Activated effector memory CD4-positive, alpha-beta T cell treated with anti-CD3 and anti-CD28 coated beads, Interleukin-2, amount 50 U/mL, for 16 hours (primary cell): Measurements from ENCODE around the gene C11orf91.
A peak's percentile ranks its signal among the peaks of the same experiment; 100 is the strongest.
"Not testable (repeated sequence)": the region's sequence is repeated elsewhere in the genome, so short reads cannot be mapped to it uniquely, and the experiment has no call there.

Source experiments
- DNase-seq: peaks from one replicate; pipeline ENCODE4 v3.0.0-alpha.2; 2020

C11orf91 gene, protein sequence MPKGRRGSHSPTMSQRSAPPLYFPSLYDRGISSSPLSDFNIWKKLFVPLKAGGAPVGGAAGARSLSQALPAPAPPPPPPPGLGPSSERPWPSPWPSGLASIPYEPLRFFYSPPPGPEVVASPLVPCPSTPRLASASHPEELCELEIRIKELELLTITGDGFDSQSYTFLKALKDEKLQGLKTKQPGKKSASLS

DNA sequence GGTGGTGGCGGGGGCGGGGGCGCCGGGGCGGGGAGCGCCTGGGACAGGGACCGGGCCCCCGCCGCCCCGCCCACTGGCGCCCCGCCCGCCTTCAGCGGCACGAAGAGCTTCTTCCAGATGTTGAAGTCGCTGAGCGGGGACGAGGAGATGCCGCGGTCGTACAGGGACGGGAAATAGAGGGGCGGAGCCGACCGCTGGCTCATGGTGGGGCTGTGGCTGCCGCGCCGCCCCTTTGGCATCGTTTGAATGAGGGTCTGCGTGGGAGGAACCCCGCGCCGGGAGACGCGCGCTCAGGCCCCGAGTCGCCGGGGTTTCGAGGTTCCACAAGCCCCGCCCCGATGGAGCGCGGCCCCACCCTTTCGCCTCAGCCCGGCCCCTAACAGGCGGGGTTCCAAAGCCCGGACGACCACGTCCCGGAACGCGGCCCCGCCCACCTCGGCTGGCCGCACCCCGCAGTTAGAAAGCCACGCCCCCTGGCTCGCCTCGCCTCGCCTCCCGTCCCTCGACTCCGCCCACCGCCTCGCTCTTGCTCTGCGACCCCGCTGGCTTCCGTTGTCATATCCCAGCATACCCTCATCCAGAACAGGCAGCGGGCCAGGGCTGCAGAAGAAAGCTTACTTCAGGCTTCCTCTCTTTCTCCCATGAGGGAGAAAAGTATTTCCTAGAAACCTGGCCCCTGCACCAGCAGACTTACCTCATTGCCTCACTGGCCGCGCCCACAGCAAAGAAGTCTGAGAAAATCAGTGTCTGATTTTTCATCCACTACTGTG lies at the start of gene C11orf91:
Gene C11orf91 (minus strand): TSS at position 325 of the 770 bp plus-strand sequence. CDS start 86 bp downstream, at position 239.
- DNase-seq: peak; percentile 97

DNA sequence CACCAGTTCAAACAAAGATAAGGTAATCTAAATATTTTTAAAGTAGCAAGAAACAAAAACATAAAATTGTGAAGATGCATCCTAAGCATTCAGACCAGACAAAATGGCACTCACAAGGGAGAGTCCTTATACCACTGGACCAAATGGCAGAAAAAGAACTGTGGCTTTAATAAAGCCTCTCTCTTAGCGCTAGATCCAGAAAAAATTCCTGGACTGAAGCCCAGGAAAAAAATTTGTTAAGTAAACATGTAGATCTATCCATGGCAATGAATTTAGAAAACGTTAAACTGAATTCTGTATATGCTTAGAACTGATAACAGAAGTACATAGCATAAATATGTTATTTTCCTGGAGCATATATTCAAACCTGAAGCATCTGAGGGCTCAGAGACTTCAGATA lies 47.4 kb upstream of the C11orf91 start:
- no peak for DNase-seq

DNA sequence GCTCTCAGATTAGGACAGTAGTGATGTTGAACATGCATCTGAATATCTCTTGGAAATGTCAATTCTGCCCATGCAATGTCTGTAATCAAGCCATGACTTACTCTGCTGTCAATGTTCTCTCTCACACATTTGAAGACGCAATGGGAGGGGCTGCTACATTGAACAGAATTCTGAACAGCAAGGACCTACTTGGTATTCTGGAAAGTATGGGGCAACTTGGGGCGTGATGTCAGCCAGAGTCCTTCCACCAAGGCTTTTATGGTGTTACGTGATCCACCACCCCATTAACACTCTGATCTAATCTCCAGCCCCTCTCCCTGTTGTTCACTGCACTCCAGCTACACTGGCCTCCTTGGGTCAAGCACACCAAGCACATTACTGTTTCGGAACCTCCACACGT lies 42.7 kb upstream of the C11orf91 start:
- no peak for DNase-seq

DNA sequence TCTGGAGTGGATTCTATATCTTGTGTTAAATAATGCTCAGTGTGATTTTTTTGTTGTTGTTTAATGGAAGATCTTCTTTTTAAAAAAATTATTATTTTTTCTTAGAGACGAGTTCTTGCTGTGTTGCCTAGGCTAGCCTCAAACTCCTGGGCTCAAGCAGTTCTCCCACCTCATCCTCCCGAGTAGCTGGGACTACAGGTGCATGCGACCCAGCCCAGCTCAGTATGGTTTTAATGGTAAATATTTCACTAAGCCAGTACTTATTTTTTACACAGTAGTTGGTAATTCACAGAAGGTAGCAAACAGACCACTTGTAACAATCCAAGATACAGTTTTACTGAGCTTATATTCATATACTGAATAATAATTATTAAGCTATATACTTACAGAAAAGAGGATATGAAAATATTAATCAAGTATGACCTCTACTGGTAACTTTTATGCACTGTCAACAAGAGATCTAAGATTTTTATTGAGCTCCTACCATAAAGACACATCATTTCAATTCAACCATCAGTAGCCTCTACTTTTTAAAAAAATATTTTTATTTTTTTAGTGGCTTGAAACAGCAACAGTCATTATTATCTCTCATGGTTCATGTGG lies 41.7 kb upstream of the C11orf91 start:
- no peak for DNase-seq

DNA sequence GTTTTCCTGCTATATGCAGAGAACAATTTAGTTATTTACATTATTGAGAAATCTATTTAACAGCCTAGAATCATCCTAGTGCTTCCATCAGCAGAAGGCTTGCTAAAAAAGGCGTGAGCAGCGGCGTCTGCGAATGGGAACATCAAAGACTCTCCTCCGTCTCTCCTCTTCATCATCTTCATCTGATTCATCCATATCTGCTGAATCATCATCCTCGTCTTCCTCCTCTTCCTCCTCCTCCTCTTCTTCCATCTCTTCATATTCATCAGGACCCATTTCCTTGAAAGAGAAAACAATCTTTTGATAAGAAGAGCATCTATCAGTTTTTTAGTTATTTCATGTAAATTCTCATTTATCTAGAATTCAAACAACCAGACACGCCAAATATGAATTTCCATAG lies 41.2 kb upstream of the C11orf91 start:
- no peak for DNase-seq

DNA sequence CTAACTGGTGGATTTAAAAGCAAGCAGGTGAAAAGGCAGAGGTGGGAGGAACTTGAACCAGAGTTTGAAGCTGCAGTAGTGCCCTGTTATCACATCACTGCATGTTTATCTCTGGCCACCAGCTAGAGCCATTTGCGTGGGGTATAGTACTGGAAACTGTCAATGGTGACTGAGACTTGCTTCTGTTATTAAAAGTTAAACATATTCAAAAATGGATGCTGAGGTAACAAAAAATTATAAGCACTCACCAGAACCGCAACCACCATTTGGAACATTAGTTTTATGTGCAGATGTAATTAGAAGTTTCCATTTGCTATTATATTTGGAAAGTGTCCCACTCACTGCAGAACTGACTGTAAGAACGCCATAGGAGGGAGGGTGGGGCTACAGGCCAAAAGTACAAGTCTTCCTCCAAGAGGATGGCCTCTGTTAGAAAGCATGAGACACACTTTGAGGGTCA lies 36.8 kb upstream of the C11orf91 start:
- no peak for DNase-seq

DNA sequence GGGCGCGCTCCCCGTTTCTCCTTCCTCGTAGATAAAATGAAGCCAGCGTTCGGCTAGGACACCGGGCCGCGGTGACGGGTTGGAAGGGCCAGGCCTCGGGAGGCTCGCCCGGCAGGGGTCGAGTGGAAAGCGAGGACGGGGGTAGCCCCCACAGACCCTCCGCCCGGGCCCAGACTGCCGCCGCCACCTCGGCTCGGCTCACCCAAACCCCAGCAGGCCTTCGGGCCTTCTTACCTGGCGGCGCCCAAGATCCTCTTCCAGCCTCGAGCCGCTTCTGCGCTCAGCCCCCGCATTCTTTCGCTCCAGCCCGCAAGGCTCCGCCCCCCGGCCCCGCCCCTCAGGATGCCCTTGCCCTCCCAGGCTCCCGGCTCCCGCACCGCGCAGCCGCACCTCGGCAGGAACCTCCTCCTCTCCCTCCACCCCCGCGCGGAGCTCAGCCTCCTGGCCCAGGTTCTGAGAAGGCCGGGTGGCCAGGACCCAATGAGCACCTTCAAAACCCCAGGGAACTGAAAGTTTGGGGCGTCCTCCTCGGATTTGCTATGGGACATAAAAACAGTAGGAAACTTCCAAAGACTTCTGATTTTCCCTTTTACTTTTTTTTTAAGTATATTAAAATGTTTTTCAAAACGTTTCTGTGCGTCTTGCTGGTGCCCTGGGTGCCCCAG lies 35.7 kb upstream of the C11orf91 start, which contains the start of gene CD59:
Gene CD59 (minus strand): TSS at position 276 of the 665 bp plus-strand sequence. CDS start 13,978 bp downstream, outside the sequence.
- peak; percentile 96 for DNase-seq

DNA sequence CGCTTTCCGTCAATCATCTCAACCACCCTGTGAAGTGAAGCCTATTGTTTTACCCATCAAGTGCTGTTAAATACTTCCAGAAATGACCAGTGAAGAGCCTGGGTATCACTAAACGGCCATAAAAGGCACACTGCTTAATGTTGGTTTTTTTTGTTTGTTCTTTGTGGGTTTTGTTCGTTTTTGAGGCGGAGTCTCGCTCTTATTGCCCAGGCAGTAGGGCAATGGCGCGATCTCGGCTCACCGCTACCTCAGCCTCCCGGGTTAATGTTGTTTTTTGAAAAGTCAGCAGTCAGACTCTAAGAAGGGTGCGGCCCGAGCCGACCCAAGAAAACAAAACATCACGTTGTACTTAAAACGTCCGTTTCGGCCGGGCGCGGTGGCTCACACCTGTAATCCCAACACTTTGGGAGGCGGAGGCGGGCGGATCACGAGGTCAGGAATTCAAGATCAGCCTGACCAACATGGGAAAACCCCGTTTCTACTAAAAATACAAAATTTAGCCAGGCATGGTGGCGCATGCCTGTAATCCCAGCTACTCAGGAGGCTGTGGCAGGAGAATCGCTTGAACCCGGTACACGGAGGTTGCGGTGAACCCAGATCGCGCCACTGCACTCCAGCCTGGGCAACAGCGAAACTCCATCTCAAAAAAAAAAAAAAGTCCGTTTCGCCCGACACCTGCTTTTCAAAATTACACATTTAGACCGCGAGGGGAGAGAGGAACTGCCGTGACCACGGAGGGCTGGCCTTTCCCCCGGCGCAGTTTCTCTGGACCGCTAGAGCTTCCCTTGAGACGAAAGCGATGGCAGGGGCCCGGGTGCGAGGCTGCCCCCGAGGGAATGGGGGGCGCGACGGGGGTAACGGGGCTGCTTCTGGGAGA lies 34.9 kb upstream of the C11orf91 start:
- peak; percentile 81 for DNase-seq

DNA sequence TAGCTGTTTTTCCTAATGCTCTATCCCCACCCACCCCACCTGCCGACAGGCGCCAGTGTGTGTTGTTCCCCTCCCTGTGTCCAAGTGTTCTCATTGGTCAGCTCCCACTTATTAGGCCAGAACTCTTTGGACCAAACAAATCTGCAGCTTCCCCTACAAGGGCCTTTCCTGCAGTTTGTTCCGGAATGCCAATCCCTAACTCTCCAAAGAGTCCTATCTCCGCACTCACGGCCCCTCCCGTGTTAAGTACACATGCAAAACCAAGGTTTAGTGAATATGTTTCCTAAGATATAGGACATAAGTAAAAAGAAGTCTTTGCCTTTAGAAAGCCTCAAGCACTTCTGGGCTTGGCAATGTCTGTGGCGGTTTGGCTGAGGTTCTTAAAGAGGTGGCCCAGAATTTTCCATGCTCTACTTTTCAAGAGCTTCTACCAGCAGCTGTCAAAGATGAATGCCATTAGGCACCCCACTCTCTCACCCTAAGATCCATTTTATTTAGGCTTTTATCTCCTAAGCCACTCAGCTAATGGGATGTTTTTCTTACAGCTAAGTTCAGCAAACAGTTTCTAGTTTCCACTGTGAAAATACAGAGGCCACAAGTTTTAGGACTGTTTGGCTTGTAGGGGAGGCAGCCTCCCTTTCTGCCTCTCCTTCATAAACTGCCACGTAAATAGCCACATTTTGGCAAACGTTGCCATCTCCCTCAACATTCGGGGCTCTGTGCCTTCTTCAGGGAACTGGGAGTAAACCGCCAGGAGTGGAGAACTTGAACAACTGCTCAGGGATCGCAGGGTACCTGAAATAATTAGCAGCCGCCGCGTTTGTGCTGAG lies 34.0 kb upstream of the C11orf91 start:
- DNase-seq: no peak

DNA sequence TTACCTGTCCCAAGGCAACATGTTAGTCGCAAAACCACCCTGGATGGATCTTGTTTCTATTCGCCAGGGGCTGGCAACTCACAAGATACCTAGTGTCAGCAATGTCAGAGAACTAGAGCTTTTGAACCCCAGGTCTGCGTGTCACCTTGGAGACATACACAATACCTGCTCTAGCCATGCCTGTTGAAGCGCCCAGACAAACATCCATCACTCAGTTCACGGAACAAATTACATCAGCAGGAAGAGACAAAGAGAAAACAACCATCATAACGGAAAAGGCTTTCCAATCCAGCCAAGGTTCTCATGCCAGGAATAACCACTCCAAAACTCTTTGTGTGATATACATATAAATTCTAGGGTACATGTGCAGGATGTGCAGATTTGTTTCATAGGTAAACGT lies 33.4 kb upstream of the C11orf91 start:
- no peak for DNase-seq

DNA sequence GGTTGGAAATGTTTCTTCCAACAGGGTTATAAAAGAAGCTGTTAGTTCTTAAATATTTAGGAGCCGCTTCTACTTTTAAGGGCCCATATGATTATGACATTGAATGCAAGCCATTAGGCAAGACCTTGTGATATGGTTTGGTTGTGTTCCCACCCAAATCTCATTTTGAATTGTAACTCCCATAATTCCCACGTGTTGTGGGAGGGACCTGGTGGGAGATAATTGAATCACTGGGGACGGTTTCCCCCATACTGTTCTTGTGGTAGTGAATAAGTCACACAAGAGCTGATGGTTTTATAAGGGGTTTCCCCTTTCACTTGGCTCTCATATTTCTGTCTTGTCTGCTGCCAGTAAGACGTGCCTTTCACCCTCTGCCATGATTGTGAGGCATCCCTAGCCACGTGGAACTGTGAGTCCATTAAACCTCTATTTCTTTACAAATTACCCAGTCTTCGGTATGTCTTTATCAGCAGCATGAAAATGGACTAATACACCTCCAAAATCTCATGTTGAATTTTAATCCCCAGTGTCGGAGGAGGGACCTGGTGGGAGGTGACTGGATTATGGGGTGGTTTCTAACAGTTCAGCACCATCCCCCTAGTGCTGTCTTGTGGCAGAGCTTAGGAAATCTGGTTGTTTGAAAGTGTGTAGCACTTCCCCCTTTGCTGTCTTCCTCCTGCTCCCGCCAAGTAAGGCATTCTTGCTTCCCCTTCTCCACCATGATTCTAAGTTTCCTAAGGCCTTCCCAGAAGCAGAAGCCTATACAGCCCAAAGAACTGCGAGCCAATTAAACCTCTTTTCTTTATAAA lies 31.3 kb upstream of the C11orf91 start:
- peak; percentile 68 for DNase-seq

DNA sequence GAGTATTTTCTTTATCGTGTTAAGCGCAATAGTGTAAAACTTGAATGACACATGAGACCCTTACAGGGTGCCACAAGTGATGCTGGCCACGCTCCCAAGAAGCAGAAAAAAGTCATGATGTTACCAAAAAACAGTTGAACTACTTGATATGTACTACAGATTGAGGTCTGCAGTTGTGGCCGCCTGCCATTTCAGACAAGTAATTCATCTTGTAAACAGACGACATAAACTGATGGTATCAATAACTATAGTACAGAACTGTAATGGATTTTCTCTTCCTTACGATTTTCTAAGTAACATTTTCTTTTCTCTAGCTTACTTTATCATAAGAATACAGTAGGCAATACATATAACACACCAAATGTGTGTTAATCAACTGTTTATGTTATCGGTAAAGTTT lies 30.1 kb upstream of the C11orf91 start:
- DNase-seq: no peak

DNA sequence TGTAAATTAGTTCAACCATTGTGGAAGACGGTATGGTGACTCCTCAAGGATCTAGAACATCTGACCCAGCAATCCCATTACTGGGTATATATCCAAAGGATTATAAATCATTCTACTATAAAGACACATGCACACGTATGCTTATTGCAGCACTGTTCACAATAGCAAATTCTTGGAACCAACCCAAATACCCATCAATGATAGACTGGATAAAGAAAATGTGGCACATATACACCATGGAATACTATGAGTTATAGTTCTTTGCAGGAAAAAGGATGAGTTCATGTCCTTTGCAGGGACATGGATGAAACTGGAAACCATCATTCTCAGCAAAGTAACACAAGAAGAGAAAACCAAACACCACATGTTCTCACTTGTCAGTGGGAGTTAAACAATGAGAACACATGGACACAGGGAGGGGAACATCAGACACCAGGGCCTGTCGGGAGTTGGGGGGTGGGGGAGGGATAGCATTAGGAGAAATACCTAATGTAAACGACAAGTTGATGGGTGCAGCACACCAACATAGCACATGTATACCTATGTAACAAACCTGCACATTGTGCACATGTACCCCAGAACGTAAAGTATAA lies 28.5 kb upstream of the C11orf91 start:
- DNase-seq: not testable (repeated sequence)

DNA sequence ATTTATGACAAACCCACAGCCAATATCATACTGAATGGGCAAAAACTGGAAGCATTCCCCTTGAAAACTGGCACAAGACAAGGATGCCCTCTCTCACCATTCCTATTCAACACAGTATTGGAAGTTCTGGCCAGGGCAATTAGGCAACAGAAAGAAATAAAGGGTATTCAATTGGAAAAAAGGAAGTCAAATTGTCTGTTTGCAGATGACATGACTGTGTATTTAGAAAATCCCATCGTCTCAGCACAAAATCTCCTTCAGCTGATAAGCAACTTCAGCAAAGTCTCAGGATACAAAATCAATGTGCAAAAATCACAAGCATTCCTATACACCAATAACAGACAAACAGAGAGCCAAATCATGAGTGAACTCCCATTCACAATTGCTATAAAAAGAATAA lies 26.9 kb upstream of the C11orf91 start:
- DNase-seq: not testable (repeated sequence)

DNA sequence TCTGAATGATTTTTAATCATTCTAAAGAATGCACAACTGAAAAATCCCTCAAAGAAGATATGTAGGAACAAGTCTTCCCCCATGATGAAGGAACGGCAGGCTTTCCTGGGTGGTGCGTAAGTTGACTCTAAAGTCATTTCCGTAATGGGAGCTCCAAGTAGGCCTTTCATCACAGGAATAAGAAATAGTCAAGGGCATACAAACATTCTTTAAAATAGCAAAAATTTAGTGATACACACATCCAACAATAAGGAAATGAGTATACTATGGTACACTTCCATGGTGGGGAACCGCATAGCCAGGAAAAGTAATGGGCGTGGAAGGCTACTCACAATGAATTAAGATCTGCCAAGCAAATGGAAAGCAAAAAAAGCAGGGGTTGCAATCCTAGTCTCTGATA lies 24.9 kb upstream of the C11orf91 start:
- no peak for DNase-seq

DNA sequence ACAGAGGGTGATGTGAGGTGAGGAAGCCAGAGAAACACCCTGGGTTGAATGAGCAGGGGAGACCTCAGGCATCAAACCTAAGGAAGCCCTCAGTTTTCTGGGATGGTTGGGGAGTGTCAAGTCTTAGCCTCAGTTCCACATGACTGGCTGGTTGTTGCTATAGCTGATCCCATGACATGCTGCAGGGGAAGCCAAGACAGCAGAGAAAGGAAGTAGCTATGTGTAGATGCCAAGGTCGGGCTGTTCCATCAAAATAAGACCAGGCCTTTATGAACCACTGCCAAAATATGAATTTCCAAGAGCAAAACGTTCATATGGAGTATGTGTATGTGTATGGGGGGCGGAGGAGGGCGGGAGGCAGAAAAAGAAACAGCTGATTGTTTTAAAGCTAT lies 24.0 kb upstream of the C11orf91 start:
- DNase-seq: no peak

DNA sequence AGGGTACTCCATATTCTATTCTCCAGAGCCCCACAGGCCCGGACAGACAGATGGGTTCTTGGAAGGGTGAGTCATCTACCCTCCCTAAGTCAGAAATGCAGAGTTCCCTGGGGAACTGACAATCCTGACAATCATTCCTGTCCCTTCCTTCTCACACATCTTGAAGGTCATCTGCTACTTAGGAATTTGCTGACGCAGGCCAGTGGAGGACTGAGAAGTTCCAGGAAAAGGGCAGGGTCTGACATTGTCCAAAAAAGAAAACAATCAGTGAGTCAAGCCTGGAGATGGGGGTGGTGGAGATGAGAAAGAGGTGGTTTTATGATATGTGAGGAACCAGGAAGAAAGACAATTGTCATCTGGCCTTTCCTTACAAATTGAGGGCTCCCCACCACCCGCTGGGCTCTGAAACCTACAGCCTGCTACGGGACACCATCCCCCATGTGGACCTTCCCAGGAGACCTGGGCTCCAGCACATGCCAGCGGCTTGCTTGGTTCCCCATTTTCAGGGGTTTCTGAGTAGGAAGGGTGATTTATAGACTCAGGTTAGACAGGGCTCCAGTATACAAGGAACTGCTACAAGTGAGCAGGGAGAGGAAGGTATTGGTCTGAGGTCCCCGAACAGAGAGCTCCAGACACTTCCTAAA lies 22.7 kb upstream of the C11orf91 start:
- no peak for DNase-seq

DNA sequence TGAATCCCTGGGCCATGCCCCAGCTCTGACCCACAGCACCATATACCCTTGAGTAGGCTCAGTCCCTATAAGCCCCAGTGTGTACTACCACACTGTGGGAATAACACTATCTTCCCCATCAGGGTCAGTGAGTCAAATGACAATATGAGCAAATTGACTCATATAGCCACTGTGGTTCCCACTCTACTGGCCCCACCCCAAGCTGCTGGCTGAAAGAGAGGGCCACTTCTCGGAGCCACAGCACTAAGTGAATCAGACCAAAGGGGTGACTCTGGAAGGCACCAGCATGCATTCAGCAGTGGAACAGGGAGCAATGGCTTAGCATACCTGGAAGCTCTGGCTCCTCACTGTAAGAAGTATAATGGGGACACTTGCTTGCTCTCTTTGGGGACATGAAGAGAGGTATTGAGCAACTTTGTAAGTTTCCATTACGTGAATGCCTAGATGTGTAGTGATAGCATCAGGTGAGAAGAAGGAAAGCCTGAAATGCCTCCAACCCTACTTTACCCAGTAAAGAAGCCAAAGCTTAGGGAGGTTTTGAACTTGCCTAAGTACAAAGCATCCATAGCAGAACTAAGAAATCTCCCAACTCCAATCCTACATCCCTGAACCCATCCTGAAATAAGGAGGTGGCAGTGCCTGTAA lies 22.1 kb upstream of the C11orf91 start:
- peak; percentile 70 for DNase-seq

DNA sequence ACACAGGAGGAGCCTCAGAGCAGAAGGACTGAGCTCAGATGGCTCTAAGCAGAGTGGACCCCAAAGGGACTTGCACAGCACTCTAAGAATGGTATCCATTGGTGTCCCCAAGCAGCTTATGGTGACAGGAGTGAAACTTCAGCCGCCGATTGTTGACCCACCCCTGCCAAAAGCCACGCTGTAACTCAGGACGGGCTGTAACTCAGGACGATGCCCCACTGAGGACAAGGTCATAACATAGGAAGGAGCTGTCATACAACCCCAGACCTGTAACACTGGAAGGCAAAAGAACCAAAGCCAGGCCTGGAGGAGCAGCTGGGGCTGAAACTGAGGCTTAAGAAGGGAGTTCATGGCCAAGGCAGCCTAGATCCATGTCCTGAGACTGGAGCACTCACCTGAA lies 21.4 kb upstream of the C11orf91 start:
- DNase-seq: no peak
